HG02870 (cell line): ENCODE results near the gene PBOV1.

Experiments used
- ATAC-seq: cut with Tn5 transposase; IDR thresholded peaks from one replicate; pipeline ENCODE4 v1.9.1; 2021; ENCODE audit warnings: mild to moderate bottlenecking, moderate library complexity; ENCODE audit not compliant: unreplicated experiment

The PBOV1 gene

DNA sequence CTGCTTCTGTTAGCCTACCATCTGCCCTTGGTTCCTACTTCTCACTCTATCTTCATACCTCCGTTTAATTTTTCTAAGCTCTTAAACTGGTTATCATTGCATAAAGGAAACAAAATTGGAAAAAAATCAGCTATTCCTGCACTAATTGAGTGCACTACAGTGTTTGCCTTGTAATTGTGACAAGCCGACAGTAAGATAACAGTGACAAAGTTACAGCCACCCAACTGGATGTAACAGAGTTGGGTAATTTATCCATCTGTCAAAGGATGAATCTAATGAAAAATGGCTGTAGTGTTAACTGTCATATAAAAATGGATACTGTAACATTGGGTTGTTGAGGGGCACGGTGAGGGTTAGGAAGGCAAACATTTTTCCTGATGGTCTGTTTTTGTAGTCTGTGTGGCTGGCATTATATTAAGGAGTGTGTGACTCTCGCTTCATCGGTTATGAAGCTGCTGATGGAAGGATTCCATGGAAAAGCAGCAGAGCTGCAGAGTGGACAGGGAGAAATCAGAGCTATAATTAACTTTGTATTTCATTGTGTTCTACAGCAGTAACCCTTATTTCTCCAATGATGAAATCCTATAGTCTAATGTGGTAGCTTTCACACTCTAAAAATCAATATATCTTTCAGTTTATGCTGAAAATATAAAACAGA, 12.7 kb downstream of the PBOV1 start:
- no peak for ATAC-seq

DNA sequence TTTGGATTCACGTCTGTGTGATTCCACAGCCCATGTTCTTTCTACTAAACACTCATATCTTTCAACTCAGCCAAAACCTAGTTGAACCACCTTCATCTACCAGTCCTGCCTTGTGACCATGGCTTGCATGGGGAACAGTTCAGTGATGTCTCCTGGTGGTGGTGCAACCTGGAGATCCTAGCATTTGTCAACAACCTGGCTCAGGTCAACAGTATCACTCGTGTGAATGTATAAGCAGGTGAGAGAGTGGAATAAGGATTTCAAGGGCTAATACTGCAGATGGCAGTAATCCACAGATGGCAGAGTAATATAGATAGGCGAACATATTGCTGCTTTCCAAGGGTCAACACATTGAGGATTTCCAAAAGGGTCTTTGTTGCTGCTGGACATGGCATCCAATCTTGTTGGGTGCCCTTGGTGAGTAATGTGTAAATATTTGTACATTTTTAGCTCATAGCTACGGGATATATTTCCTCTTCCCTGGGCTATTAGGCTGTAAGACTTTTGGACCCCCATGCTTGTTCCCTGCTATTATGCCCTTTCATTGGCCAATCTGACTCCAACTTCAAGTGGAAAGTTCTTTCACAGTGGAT, 13.4 kb downstream of the PBOV1 start:
- ATAC-seq, result no peak

GRCh38 chr6:138204303-138204702, 14.0 kb downstream of the PBOV1 start:
- no peak for ATAC-seq

- no peak for ATAC-seq
Observed at GRCh38 chr6:138203315-138203714, 15.0 kb downstream of the PBOV1 start.

GRCh38 chr6:138201836-138202235, 16.5 kb downstream of the PBOV1 start:
- no peak for ATAC-seq

- ATAC-seq, result no peak
Observed at GRCh38 chr6:138198430-138199091, 19.7 kb downstream of the PBOV1 start.

- no peak for ATAC-seq
Observed at GRCh38 chr6:138197570-138197969, 20.7 kb downstream of the PBOV1 start.

- no peak for ATAC-seq
Observed at GRCh38 chr6:138196122-138196738, 22.1 kb downstream of the PBOV1 start.

GRCh38 chr6:138194287-138194686, 24.0 kb downstream of the PBOV1 start:
- ATAC-seq, result no peak

GRCh38 chr6:138188278-138188941, 29.9 kb downstream of the PBOV1 start:
- ATAC-seq, result no peak

DNA sequence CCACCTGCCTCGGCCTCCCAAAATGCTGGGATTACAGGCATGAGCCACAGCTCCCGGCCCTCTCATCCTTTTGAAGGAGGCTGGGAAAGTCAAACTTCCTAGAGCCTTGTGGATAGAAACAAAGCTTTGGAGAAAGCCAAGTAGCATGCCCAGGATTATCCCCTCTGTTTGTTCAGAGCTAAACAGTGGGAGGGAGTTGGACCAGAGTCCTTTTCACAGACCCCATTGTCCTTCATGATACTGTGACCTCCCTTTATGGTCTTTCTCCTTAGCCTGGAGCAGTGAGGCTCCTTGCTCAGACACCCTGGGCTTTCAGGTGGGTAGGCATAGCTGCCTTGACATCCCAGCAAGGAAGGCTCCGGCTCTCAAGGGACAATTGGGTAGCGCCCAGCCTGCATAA, 31.1 kb downstream of the PBOV1 start:
- ATAC-seq, result no peak

GRCh38 chr6:138184230-138184629, 34.1 kb downstream of the PBOV1 start:
- no peak for ATAC-seq

GRCh38 chr6:138183790-138184134, 34.5 kb downstream of the PBOV1 start:
- ATAC-seq, result no peak

DNA sequence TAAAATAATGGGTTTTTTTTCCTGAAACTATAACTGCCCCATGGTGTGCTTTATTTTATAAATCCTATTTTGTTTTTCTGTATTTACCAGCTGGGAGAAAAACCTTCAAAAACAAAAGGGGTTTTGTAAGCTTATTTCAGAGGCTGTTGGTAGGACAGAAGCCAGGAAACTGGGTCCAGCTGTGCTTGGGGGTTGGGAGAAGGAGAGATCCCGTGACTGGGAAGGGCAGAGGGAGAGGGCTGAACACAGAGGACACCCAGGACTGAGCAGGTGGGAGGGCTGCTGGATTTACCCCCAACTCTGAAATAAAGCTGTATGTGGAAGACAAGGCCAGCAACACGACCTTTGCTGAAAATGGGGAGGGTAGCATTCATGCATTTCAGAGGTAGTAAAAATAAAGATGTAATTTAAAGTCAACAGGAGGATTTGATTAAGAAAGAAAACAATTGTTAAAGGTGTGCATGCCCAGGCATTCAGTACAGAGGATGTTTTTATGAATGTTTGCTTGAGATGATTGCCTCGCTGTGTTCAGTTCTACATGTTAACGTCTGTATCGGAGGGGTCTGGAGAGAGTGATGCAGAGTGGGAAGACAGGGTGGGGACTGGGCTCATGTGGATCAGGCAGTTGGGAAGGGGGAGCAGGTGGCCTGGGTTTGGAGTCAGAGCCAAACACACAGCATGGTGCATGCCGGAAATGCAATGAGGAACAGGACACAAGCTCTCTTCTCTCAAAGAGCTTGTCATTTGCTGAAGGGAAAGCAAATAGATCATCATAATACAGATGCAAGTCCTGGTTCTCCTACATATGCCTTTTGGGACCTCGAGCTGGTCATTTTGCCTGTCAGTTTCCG, 35.1 kb downstream of the PBOV1 start:
- ATAC-seq, result no peak

DNA sequence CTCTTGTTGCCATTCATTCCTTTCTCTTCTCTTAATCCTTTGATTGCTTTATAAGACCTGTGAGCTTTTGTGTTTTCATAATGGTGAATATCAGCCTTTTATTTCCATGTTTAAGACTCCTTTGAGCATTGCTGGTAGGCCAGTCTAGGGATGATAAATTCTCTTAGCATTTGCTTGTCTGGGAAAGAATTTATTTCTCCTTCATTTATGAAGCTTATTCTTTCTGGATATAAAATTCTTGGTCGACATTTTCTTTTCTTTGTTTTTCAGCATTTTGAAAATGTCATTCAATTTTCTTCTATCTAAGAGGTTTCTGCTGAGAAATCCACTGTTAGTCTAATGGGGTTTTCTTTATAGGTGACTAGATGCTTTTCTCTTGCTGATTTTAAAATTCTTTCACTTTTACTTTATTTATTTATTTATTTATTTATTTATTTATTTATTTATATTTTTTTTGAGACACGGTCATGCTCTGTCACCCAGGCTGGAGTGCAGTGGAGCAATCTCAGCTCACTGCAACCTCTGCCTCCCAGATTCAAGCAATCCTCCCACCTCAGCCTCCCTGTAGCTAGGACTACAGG, 41.5 kb downstream of the PBOV1 start:
- ATAC-seq, result no peak

- ATAC-seq, result no peak
Observed at GRCh38 chr6:138175596-138175995, 42.7 kb downstream of the PBOV1 start.
